ENCODE measurements around the gene ETS2. TPM values are rescaled to one million over a fixed set of nuclear protein-coding genes. Genes with fewer than 3 reads are reported as not detected.
A peak's percentile ranks its signal among the peaks of the same experiment; 100 is the strongest.

Gene ETS2
- total RNA-seq, 1 experiment from 2014 or later: 35.3 TPM

- no peak overlapping the region for H3K4me3 Mint-ChIP-seq
- Histone ChIP-seq H3K4me1 (ENCODE audit: insufficient read depth, low read length) (no peaks in the 10 kb centered on the region), H3K9me3 (ENCODE audit: control insufficient read depth, low read depth, low read length) (no peaks in the 10 kb centered on the region), H4K8ac (replicated peaks; ENCODE audit: insufficient read length, low read depth, low read length) (no peak overlapping the region), H2BK20ac (ENCODE audit: low read depth, low read length, poor library complexity, severe bottlenecking) (no peak overlapping the region), H2AFZ (ENCODE audit: low read length) (no peak overlapping the region), H2BK120ac (ENCODE audit: low read depth, low read length, poor library complexity, severe bottlenecking) (no peak overlapping the region), H4K91ac (ENCODE audit: insufficient read length, low read depth, low read length) (no peak overlapping the region), H3K23ac (ENCODE audit: insufficient read length, low read depth, low read length) (no peak overlapping the region), H3K14ac (ENCODE audit: insufficient read depth, low read length) (no peak overlapping the region), H3K27me3 (ENCODE audit: insufficient read depth, low read length) (no peaks in the 10 kb centered on the region), H3K9ac (ENCODE audit: extremely low read depth, insufficient read length, low read length) (no peak overlapping the region), H3T11ph (ENCODE audit: low read length) (no peak overlapping the region), H3K4me2 (ENCODE audit: insufficient read depth, insufficient read length, low read length) (no peak overlapping the region), H2BK12ac (ENCODE audit: insufficient read length, low read depth, low read length) (no peak overlapping the region), H4K5ac (ENCODE audit: insufficient read length, low read depth, low read length) (no peak overlapping the region), H3K4ac (ENCODE audit: low read depth, low read length) (no peak overlapping the region), H4K20me1 (ENCODE audit: control insufficient read depth, insufficient read depth, insufficient read length) (no peaks in the 10 kb centered on the region), H2BK5ac (ENCODE audit: insufficient read length, low read length) (no peak overlapping the region), H2AK5ac (ENCODE audit: insufficient read length, low read length) (no peak overlapping the region), H3K27ac (ENCODE audit: insufficient read length, low read depth, low read length) (no peak overlapping the region), H2BK15ac (ENCODE audit: low read depth, low read length) (no peak overlapping the region), H3K56ac (ENCODE audit: insufficient read length, low read depth, low read length) (no peak overlapping the region), H3K79me1 (ENCODE audit: insufficient read depth, low read depth, low read length, poor library complexity, severe bottlenecking) (no peaks in the 10 kb centered on the region), H3K79me2 (ENCODE audit: insufficient read depth, low read length) (no peaks in the 10 kb centered on the region), H3K23me2 (ENCODE audit: insufficient read length, low read depth, low read length, poor library complexity, severe bottlenecking) (no peaks in the 10 kb centered on the region), H3K18ac (ENCODE audit: insufficient read length, low read depth, low read length) (no peak overlapping the region)
- peaks cover 2 to 9% (median 5%) of the 10 kb centered on the region in 3 experiments; a peak in 4 of 7 replicates for H3K36me3 Mint-ChIP-seq (ENCODE audit: insufficient read depth in 1 of 3, low read depth in 3 of 3)
- no CpG with 5 or more reads among the region's 5 CpGs for WGBS (ENCODE audit: extremely low coverage, insufficient read length, low lambda C conversion rate)
- peak overlapping the region in 1 of 3 experiments; percentile 13; a peak in 1 of 7 replicates for H3K27ac Mint-ChIP-seq
- peaks cover 0 to 5% of the 10 kb centered on the region in 2 experiments; a peak in 1 of 4 replicates for H3K4me1 Mint-ChIP-seq
- H3K27me3 Mint-ChIP-seq (ENCODE audit: low read depth): peaks cover 4% of the 10 kb centered on the region
- TF ChIP-seq CTCF (conservative IDR thresholded peaks at IDR 0.05): no peak
- H3K9me3 Mint-ChIP-seq: peaks cover 9 to 14% of the 10 kb centered on the region in 2 experiments
- DNase-seq: no peak
These were observed 31.6 kb upstream of the ETS2 start for GRCh38 chr21:38774152-38774551.

Measured in H9 (cell line).